Aorta (tissue), 5 donors: ENCODE results near the gene SOX12. TPM values are rescaled to one million over a fixed set of nuclear protein-coding genes. Genes with fewer than 3 reads are reported as not detected.
A peak's percentile ranks its signal among the peaks of the same experiment; 100 is the strongest.

Experiments used
- ATAC-seq: fragments of 200-7000 bp; cut with Tn5 transposase; one replicate; pipeline ENCODE4 v1.9.1; 2022; ENCODE audit warnings: moderate library complexity; ENCODE audit not compliant: low FRiP score
- DNase-seq, 2 donors: peaks; one replicate each; pipeline ENCODE4 v3.0.0-alpha.2; 2020
- H3K27ac ChIP-seq, 2 donors: one replicate each; pipeline ENCODE4 v1.5.1; 2013; ENCODE audit warnings: low read length in 2 of 2, mild to moderate bottlenecking in 2 of 2, moderate library complexity in 2 of 2, control low read depth in 1 of 2, inconsistent platforms in 1 of 2, low read depth in 1 of 2
- H3K27me3 ChIP-seq, 2 donors: one replicate each; pipeline ENCODE4 v1.6.1; 2013; ENCODE audit warnings: control low read depth in 1 of 2, low read length in 1 of 2, mild to moderate bottlenecking in 1 of 2, moderate library complexity in 1 of 2; ENCODE audit not compliant: insufficient read depth in 2 of 2, control insufficient read depth in 1 of 2
- H3K36me3 ChIP-seq, 2 donors: one replicate each; pipeline ENCODE4 v1.6.1; 2013; ENCODE audit warnings: control low read depth in 1 of 2, low read length in 1 of 2, mild to moderate bottlenecking in 1 of 2; ENCODE audit not compliant: insufficient read depth in 2 of 2, control insufficient read depth in 1 of 2
- H3K4me1 ChIP-seq, 2 donors: one replicate each; pipeline ENCODE4 v1.6.1; 2013; ENCODE audit warnings: low read length in 2 of 2, control low read depth in 1 of 2, mild to moderate bottlenecking in 1 of 2, moderate library complexity in 1 of 2; ENCODE audit not compliant: insufficient read depth in 2 of 2, control insufficient read depth in 1 of 2
- H3K4me3 ChIP-seq, 2 donors: one replicate each; pipeline ENCODE4 v1.5.1; 2013; ENCODE audit warnings: low read length in 2 of 2, control low read depth in 1 of 2, mild to moderate bottlenecking in 1 of 2
- H3K9me3 ChIP-seq: one replicate; pipeline ENCODE4 v1.6.1; 2013; ENCODE audit warnings: mild to moderate bottlenecking, low read length; ENCODE audit not compliant: control insufficient read depth
- WGBS, 2 donors: extraction: QIAGEN DNeasy Blood & Tissue Kit; methylation state at CpG; one replicate each; pipeline ENCODE4 v1.1.7; 2013; 5-methylcytosine and 5-hydroxymethylcytosine counted together
- intact Hi-C, 2 donors: fragments of 100-400 bp; cut with DNase I; formaldehyde crosslinking; loops; one replicate each; pipeline versions ENCODE4 v1.14.2 to v1.15.0; 2022
- polyA plus RNA-seq, 2 donors: library from polyadenylated mRNA; stranded (reverse); fragments of 200-250 nt; gene quantifications; one replicate each; pipeline ENCODE4 v1.2.3, GENCODE V29; 2013
- total RNA-seq, 2 donors: library from RNA; stranded (reverse); fragmentation: NEBNext Ultra II Directional; extraction: Animal tissue kit (Norgen Biotek cat#: 25700); gene quantifications; one replicate each; pipeline ENCODE4 v1.2.1, GENCODE V29; 2021
- donor health status: healthy with polysubstance abuse.
- donor health status: Bipolar disorder and iron deficiency.
- donor health status: DM: no; HTN: no; CAD: no.
- donor health status: DM: no; HTN: no; CAD: no.
- donor health status: DM: yes; HTN: yes; CAD: no.

The SOX12 gene
- total and polyA plus RNA-seq, 4 donors: 1.5 to 12.5 (median 5.1) TPM

DNA sequence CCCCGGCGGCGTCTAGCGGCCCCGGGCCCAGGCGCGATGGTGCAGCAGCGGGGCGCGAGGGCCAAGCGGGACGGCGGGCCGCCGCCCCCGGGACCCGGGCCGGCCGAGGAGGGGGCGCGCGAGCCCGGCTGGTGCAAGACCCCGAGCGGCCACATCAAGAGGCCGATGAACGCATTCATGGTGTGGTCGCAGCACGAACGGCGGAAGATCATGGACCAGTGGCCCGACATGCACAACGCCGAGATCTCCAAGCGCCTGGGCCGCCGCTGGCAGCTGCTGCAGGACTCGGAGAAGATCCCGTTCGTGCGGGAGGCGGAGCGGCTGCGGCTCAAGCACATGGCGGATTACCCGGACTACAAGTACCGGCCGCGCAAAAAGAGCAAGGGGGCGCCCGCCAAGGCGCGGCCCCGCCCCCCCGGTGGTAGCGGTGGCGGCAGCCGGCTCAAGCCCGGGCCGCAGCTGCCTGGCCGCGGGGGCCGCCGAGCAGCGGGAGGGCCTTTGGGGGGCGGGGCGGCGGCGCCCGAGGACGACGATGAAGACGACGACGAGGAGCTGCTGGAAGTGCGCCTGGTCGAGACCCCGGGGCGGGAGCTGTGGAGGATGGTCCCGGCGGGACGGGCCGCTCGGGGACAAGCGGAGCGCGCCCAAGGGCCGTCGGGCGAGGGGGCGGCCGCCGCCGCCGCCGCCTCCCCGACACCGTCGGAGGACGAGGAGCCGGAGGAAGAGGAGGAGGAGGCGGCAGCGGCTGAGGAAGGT is 715 bp downstream of the SOX12 start:
- WGBS, 2 donors: 0 to 1% methylated on average over 81 to 103 of the region's 103 CpGs
- no peaks in the 10 kb centered on the region for H3K36me3 ChIP-seq
- no peaks in the 10 kb centered on the region for H3K9me3 ChIP-seq
- intact Hi-C loops: loop anchor here in 1 of 2 donors (2.0 kb wide), 1 partner anchor 21 kb away; the partner anchor contains the start of gene NRSN2
- peak overlapping the region; percentile 49 to 52 for H3K4me3 ChIP-seq
- no peaks in the 10 kb centered on the region for H3K27me3 ChIP-seq
- ATAC-seq (no peak), DNase-seq (peak; percentile 79 to 92)
- H3K27ac ChIP-seq: peak overlapping the region; percentile 49 to 61
- H3K4me1 ChIP-seq: no peaks in the 10 kb centered on the region

DNA sequence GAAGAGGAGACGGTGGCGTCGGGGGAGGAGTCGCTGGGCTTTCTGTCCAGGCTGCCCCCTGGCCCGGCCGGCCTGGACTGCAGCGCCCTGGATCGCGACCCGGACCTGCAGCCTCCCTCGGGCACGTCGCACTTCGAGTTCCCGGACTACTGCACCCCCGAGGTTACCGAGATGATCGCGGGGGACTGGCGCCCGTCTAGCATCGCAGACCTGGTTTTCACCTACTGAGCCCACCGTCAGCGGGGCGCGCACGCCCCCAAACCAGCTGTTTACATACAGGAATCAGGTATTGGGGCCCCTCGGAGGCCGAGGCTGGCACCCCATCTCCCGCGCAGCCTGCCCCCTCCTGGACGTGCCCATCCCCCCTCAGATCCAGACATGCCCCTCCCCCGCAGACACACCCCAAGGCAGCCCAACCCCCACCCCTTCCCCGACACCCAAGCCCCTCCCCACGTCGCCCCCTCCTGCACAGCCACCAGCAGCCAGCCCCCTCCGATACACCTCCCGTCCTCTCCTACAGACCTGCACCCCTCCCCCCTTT is 1.4 kb downstream of the SOX12 start:
- Histone ChIP-seq H3K9me3 (no peaks in the 10 kb centered on the region), H3K4me1 (no peaks in the 10 kb centered on the region)
- intact Hi-C loops: no loop called here

DNA sequence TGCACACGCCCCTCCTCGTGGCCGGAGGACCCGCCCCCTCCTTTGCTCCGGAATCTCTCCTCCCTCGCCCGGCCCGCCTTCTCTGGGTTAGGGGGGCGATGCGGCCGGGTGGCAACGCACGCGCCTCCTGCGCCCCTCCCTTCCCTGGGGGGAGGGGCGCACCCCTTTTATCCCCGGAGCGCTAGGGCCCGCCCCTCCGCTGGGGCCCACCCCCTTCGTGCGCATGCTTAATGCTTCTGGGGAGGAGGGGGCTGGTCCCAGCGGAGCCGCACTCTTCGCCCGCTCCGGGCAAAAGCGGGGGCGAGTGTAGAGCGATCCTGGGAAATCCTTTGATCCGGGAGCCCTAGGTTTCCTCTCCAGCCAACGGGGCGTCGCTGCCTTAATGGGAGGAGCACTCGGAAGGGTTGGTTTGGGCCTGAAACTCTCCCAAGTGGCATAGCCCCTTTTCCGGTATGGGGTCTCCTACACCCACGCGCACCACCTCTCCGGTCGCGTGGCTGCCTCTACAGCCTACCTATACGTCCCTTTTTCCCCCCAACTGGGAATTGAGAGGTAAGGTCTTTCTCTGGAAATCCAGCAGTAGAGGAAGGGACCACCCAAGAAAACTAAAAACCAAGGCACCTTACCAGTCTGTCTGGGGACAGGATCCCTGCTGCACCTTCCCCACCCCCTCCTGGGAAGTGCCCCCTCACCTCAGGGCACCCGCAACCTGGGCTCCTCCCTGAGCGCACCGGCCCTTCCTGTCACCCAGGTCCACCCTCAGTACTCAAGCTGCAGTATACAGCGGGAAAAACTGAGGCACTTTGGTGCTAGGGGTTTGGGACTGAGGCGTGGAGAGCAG is 2.1 kb downstream of the SOX12 start:
- peak; percentile 89 to 92 for DNase-seq
- no peaks in the 10 kb centered on the region for H3K4me1 ChIP-seq
- no peaks in the 10 kb centered on the region for H3K36me3 ChIP-seq
- H3K27ac ChIP-seq: peak overlapping the region in 1 of 2 donors; percentile 39
- no peaks in the 10 kb centered on the region for H3K9me3 ChIP-seq
- intact Hi-C loops: no loop called here
- no peaks in the 10 kb centered on the region for H3K27me3 ChIP-seq
- peak overlapping the region; percentile 49 to 52 for H3K4me3 ChIP-seq
- 5 to 7% methylated on average over 36 to 47 of the region's 47 CpGs for WGBS, 2 donors
- peak; percentile 77 for ATAC-seq

More for the DNA sequence above, 1.4 kb downstream of the SOX12 start:
- WGBS, 2 donors: 0 to 2% methylated on average over 27 to 38 of the region's 38 CpGs
- ATAC-seq (no peak), DNase-seq (peak; percentile 66 to 82)
- Histone ChIP-seq H3K27me3 (no peaks in the 10 kb centered on the region), H3K27ac (peak overlapping the region in 1 of 2 donors; percentile 33), H3K4me3 (peak overlapping the region; percentile 49 to 52), H3K36me3 (no peaks in the 10 kb centered on the region)

- no peak overlapping the region for H3K4me3 ChIP-seq
- WGBS, 2 donors: 41 to 46% methylated on average over 30 to 31 of the region's 31 CpGs
- ATAC-seq (no peak), DNase-seq (peak in 1 of 2 donors; percentile 59)
- intact Hi-C loops: no loop called here
- no peaks in the 10 kb centered on the region for H3K4me1 ChIP-seq
- H3K36me3 ChIP-seq: no peaks in the 10 kb centered on the region
- no peaks in the 10 kb centered on the region for H3K9me3 ChIP-seq
- peak overlapping the region in 1 of 2 donors; percentile 39 for H3K27ac ChIP-seq
- no peaks in the 10 kb centered on the region for H3K27me3 ChIP-seq
These were observed 2.9 kb downstream of the SOX12 start for GRCh38 chr20:328027-328974.

DNA sequence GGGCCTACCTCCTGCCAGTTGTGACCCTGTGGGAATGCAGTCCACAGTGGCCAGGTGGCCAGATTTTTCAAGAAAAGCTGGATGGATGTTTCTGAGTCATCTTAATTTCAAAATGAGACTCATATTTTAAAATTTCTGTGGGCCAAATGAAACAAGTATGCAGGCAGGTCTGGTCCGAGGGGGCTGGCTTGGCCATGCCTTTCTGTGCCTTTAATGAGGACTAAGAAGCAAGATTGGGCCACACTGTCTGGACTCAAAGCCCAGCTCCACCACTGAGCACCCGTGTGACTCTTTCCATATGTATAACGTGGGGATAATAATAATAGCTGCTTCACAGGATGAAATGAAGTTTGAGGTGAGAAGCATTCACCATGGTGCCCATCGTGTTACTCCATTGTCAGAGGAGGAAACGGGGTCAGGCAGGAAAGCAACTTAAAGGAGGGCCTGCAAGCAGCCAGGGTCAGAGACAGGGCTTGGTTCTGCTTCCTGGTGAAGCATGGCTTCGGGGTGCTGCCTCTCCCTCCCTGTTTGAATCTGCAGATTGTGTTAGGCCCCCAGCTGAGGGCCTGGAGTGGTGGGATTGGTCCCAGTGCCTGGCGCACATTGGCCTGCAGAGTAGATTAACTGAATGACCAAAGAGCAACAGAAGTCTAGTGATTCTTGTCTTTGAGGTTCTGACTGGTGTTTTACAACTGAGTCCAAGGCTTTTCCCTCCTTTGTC is 3.8 kb downstream of the SOX12 start:
- Histone ChIP-seq H3K4me1 (no peaks in the 10 kb centered on the region), H3K27me3 (no peaks in the 10 kb centered on the region), H3K27ac (no peak overlapping the region), H3K36me3 (no peaks in the 10 kb centered on the region), H3K4me3 (no peak overlapping the region), H3K9me3 (no peaks in the 10 kb centered on the region)
- intact Hi-C loops: no loop called here
- WGBS, 2 donors: 44 to 45% methylated on average over 7 of the region's 7 CpGs
- DNase-seq (peak in 1 of 2 donors; percentile 57), ATAC-seq (no peak)

GRCh38 chr20:329851-330232 is 4.5 kb downstream of the SOX12 start:
- no peak overlapping the region for H3K27ac ChIP-seq
- ATAC-seq: no peak
- no peaks in the 10 kb centered on the region for H3K9me3 ChIP-seq
- no peaks in the 10 kb centered on the region for H3K36me3 ChIP-seq
- H3K4me1 ChIP-seq: no peaks in the 10 kb centered on the region
- intact Hi-C loops: loop anchor here in 1 of 2 donors (5.0 to 10.0 kb wide), 2 partner anchors 65 to 118 kb away; no protein-coding TSS in a partner anchor
- whole genome bisulfite sequencing, 2 donors: 80 to 85% methylated on average over 4 of the region's 4 CpGs
- peak in 1 of 2 donors; percentile 50 for DNase-seq
- H3K27me3 ChIP-seq: no peaks in the 10 kb centered on the region
- H3K4me3 ChIP-seq: no peak overlapping the region

DNA sequence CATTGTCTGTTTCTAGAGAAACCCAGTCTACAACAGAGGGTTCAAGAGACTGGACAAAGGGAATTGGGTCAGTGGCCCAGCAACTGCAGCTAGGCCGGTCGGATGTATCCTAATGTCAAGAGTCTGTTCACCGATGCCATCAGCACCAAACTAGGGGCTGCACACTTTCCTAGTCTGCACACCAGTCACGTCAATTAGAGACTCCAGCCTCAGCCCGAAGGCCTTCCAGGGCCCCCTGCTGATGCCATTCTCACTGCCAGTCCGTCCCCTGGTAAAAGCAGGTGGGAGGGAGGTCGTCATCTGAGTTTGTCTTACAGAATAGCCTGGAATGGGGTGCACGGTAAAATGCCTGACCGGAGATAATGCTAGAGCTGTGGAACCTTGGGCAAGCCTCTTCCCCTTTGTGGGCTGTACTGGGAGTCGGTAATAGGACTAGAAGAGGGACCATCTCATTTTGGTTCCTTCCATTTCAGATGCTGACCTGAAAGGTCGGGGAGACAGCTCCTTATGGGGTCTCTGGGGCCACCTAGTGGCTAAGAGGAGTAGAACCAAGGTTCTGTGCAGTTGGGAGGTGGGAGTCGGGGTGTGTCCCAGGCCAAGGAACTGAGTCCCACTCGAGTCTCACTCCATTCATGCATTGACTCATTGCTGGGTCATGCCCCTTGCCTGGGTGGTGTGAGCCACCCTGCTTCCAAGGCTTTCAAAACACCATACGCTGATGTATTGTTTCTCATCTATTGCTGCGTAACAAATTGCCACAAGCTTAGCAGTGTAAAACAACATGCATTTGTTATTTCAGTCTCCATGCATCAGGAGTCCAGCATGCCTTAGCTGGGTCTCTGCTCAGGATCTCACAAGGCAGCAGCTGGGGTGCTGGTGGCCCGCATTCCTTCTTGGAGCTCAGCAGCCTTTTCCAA is 5.1 kb downstream of the SOX12 start:
- ATAC-seq: peak; percentile 36
- Histone ChIP-seq H3K27me3 (no peaks in the 10 kb centered on the region), H3K27ac (no peak overlapping the region), H3K9me3 (no peaks in the 10 kb centered on the region), H3K4me1 (no peaks in the 10 kb centered on the region), H3K36me3 (no peaks in the 10 kb centered on the region), H3K4me3 (no peak overlapping the region)
- WGBS, 2 donors: 42 to 43% methylated on average over 16 of the region's 16 CpGs
- intact Hi-C loops: loop anchor here in 1 of 2 donors (5.0 to 10.0 kb wide), 2 partner anchors 66 to 118 kb away; no protein-coding TSS in a partner anchor
- DNase-seq: peak; percentile 60 to 70
